PC-9 (cell line): Measurements from ENCODE around the gene LRRFIP1.

ENCODE experiments used
- EZH2 ChIP-seq: fragments of 200-600 bp; sonication (generic); IDR thresholded peaks from 2 replicates; pipeline ENCODE4 v1.8.0; 2017; ENCODE audit warnings: antibody characterized with exemption, low read depth
- TF ChIP-seq, protein P1 (sequence below): fragments of 200-600 bp; sonication (generic); conservative IDR thresholded peaks from 2 replicates; pipeline ENCODE4 v1.6.1; 2017; ENCODE audit warnings: mixed run types, antibody characterized with exemption, mild to moderate bottlenecking, moderate library complexity

DNA sequence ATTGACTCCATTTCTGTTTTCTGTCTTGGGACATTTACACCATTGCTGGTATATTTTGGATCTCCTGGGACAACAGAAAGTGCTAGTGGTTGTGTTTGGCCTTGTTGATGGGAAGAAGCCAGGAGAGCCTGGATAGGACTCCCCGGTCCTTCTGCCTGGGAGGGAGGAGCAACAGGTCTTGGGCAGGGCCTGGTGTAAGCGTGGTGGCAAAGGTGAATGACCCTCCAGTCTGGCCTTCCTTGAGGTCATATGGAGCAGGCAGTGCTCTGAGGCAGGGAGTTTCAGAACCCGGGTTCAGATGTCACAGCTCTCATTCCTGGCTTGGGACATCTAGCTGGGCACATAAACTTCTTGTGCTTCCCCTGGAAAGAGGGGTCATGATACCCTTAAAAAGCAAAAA is 115.2 kb downstream of the LRRFIP1 start:
- TF ChIP-seq, protein P1, sequence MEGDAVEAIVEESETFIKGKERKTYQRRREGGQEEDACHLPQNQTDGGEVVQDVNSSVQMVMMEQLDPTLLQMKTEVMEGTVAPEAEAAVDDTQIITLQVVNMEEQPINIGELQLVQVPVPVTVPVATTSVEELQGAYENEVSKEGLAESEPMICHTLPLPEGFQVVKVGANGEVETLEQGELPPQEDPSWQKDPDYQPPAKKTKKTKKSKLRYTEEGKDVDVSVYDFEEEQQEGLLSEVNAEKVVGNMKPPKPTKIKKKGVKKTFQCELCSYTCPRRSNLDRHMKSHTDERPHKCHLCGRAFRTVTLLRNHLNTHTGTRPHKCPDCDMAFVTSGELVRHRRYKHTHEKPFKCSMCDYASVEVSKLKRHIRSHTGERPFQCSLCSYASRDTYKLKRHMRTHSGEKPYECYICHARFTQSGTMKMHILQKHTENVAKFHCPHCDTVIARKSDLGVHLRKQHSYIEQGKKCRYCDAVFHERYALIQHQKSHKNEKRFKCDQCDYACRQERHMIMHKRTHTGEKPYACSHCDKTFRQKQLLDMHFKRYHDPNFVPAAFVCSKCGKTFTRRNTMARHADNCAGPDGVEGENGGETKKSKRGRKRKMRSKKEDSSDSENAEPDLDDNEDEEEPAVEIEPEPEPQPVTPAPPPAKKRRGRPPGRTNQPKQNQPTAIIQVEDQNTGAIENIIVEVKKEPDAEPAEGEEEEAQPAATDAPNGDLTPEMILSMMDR, result no peak
- no peak for TF ChIP-seq EZH2
